Measurements from ENCODE around the gene MEPCE.
A peak's percentile ranks its signal among the peaks of the same experiment; 100 is the strongest.

Gene MEPCE

DNA sequence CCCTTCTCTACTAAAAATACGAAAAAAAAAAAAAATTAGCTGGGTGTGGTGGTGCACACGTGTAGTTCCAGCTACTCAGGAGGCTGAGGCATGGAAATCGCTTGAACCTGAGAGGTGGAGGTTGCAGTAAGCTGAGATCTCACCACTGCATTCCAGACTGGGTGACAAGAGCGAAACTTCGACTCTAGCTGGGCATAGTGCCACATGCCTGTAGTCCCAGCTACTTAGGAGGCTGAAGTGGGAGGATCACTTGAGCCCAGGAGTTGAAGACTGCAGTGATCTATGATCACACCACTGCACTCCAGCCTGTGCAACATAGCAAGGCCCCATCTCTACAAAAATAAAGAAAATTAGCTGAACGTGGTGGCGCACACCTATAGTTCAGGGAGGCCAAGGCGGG is 35.7 kb downstream of the MEPCE start:
- no peak for DNase-seq

DNA sequence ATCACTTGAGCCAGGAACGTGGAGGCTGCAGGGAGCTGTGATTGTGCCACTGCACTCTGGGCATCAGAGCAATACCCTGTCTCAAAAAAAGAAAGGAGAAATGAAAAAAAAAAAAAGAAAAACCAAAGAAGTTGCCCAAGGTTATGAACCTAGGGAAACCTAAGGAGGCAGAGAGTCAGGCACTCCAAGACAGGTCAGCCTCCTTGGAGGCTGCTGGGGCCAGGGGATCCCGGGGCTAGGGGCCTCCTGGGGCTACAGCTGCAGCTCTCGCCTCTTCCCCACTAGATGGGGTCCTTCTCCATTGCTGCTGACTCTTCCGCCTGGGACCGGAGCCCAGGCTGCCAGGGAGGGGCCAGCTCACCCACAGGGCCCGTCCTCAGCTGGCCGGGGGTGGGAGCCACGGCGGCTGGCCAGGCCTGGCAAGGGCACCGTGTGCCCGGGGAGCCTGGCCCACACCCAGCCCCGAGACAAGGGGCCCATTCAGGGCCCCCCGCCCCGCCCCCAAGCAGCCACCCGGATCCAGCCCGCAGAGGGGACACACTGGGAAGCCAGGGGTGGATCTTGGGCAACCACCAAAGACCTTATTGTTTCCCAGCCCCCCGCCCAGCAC is 36.2 kb downstream of the MEPCE start:
- DNase-seq: no peak

DNA sequence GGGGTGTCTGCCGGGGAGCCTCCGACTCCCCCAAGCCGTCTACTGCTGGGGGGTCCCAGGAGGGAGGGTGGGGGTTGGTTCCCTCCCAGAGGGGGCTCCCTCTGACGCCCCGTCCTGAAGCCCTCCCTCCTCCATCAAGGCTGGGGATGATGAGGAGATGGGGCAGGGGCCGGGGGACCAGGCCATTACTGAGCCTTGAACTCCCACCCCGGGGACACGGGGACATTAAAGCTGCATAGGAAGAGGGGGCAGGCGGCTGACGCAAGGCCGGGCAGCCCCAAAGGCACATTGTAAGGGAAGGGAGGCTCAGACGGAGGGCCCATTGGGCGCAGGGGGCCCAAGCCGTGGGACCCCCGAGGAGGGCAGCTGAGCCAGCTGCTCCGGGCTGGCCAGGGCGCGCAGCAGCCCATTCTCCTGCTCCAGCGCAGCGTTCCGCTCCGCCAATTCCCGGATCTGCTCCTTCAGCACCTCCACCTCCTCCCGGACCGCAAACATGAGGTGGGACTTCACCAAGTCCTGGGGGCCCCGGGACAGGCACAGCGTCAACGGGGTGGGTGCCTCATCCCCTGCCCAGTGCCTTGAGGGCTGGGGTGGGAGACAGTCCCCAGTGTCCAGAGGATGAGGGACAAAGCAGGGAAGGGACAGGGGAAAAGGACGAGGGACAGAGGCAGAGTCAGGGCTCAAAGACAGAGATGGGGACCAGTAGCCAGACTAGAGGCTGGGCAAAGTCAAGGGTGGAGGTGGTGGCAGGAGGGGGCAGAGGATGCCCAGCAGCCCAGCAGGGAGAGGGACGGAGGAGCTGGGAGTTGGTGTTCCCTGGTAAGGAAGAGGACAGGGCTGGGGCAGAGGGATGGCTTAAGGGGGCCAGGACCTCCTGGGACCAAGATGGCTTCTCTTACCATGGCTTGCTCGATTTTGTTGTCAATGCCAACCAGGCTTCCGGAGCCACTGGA is 37.3 kb downstream of the MEPCE start:
- DNase-seq: no peak

DNA sequence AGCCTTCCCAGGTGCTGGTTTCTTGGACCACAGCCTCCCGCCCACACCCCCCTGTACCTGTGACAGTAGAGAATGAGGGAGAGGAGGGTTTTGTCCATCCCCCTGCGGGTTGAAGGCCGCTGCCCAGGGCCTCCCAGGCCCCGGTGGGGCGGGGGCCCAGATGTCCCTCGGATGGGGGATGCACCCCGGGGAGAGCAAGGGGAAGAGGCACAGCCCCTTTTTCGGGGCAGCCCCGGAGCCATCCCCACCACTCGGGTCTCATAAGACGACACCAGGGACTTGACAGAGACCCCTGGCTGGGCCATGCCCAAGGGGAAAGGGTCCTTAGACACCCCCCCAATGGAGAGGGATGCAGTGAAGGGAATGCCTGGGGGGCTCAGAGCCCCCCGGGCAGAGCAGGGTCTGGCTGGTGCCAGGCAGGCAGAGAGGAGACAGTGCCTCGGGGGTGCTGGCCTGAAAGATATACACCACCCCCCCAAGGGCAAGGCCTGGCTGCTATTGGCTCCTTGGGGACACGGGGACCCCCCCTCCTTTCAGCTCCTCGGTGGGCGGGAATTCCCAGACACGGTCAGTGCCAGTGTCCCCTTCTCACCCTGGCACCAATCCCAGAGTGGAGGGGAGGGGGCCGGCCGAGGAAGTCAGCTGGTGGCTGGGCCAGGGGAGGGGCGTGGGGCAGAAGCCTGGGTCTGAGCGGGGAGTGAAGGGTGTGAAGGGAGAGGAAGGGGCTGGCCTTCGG is 38.2 kb downstream of the MEPCE start:
- DNase-seq: no peak

DNA sequence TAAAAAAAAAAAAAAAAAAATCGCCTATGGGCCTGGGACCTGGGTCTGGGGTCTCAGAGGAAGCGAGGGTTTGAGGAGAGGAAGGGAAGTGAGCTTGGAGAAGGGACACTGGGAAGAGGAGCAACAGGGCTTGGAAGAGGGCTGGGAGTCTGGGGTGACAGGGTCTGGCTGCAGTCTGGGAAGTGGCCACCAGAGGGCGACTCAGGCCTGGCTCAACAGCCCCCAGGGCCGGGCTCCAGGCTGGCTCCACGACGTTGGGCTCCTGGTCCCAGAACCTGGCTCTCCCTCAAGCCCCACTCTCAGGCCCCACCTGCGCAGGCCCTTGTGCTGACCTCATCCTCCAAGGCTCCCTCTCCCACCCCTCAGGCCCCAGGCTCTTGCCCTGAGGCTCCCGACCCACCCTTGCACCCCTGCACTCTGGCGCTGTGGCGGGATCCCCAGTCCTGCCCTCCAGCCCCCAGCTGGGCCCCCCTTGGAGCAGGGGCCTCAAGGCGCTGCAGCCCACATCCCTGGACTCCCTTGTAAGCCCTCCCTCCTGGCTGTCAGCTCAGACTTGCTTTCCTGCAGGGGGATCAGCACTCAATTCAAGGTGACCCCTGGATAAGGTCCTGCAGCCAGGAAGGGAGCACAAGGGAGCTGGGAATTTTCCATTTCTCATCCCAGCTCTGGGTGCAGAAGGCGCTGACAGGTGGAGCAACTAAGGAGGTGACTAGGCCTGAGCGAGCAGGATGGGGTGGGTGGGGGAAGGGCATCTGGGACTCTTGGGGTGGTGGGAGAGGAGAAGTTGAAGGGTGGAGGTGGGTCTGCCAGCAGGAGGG is 39.8 kb downstream of the MEPCE start:
- DNase-seq: peak; percentile 86

DNA sequence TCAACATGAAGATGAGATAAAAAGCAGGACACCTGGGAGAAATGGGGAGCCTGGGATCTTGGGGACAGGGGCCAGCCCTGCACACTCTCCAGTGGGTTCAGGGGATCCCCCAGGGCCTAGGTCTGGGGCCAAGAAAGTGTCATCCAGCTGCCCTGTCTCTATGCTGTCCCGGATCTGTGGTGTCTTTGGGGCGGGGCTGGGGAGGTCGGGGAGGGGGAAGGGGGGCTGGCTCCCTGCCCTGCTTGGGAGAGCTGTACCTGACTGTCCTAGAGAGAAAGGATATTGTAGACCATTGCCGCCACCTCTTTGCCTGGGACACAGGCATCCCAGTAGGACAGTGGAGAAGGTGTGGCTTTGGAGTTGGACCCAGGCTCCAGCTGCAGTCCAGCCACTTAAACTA is 41.4 kb downstream of the MEPCE start:
- DNase-seq: no peak

DNA sequence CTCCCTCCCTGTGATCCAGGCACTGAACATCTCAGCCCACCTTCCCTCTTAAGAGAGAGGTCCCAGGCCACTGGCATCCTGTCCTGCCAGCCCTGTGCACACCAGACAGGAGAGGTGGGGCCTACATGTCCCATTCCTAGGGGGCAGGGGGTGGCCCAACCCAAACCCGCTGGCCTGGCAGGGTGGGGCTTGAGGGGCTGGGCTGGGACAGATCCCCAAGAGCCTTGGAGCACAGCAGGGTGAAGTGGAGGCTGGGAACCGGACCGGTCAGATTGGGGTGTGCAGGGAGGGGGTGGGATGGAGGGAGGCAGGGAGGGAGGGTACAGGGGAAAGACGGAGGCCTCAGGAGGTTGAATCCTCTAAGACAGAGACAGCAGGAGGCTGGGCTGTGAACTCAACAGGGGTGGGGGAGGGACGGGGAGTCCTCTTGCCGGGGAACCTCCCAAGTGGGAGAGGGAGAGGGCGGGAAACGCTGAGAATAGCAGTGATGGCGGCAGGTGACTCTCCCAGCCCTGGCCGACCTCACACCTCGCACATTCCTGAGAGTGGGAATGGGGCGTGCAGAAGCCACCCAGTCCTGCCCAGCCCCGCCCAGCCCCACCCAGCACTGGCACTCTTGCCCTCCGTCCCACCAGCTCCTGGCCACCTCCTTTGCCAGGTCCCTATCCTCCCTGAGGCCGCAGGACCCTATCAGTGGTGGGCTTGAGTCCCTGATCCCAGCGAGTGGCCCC is 42.7 kb downstream of the MEPCE start:
- DNase-seq: no peak

DNA sequence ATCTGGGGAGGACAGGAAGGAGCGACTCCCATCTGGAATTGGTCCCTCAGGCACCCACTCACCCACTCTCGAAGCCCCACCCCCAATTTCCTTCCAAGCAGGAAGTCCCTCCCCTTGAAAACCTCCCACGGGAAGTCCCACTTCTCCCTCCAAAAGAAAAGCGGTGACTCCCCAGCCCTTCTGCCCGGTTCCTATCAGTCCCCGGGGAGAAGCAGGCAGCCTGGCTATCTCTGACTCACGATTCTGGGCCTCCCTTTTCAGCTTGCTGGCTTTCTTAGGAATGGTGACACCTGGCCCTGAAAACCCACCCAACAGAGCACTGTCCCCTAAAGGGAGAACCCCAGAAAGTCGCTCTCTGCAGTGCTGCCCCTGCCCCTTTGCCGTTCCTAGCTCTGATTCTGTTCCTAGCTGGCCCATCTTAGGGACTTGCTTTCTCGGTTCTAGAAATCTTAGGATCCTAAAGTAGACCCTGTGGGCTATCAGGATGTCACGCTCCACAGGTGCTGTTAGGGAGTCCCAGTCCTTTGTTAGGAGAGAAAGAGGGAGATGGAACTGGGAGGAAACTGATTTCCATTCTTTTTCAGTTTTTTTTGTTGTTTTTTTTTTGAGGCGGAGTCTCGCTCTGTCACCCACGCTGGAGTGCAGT is 43.3 kb downstream of the MEPCE start:
- DNase-seq: no peak

DNA sequence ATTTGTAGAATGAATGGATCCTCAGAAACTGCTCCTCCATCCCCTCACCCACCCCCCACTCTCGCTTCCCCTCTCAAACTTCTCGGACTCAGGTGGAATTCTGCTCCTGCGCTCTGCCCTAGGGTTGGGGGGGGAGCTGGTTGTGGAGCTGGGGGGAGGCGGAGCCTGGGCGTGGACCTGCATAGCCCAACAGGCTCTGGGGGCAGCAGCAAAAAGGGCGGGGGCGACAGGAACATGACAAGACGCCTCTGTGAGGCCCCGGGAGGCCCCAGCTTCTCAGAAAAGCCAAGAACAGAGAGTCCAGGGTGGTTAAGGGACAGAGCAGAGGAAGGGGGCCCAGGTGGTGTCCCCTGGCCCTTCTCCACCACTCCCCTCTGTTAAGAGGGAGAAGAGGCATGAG is 45.9 kb downstream of the MEPCE start:
- DNase-seq: peak; percentile 21

DNA sequence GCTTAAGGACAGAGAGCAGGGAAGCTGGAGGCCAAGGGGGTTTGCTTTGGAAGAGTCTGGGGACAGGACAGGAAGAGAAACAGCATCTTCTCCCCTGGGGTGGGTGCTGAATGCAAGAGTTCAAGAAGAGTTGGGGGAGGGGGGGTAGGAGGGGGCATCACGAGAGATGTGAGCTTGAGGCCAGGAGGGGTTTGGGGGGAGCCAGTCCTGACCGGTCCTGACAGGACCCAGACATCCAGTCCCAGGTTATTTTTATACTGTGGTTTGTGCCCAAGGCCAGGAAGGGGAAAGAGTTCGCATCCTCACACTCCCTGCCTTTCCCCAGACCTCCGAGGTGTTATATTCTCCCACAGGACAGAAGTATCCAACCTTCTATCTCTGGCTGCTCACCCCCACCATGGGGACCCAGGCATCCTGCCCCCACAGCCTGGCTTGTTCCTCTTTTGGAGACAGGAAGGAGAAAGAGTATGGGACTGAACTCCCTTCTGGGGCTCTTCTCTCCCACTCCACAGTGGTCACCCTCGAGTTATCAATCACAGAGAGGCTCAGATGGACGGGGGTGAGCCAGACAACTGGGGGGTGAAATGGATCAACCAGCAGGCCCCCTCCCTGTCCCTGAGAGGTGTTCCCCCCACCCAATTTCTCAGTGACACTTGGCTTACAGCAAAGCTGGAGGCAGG is 46.6 kb downstream of the MEPCE start:
- DNase-seq: no peak

DNA sequence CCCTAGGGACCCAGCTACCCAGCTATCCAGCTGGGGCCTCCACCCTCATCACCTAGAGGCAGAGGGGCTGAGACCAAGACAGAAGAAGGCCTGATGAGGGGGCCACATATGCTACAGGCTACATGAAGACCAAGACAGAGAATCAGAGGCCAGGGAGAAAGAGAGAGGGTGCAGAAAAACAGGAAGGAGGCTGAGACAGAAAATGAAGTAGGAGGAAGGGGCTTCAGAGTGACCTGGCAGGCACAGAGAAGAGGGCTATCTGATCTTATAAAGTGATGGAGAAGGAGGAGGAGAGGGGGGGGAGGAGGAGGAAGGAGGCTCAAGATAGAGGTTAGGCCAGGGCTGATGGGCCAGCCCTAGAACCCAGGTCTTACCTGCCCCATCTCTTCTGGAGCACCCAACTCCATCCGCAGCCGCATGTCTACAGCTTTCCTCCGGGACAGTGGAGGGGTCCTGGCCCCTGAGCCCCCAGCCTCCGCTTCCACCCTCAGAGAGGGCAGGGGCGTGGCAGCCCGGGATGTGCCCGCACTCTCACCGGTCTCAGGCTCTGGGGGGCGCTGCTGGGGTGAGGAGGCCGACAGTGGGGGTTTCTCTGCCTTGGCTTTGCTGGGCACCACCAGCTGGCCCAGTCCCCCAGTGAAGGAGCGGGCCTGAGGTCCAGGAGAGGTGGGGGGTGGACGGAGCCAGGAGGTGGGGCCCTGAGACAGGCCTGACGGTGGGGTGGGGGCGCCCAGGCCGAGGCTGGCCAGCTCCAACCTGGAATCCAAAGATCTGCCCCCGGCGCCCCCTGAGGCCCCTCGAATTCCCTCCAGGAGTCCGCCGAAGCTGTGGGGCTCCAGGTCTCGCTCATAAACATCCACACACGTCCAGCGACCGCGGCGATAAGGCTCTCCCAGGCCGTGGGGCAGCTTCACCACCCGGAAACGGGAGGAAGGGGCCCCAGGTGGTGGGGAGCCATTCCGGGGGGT is 47.6 kb downstream of the MEPCE start:
- DNase-seq: peak; percentile 52

DNA sequence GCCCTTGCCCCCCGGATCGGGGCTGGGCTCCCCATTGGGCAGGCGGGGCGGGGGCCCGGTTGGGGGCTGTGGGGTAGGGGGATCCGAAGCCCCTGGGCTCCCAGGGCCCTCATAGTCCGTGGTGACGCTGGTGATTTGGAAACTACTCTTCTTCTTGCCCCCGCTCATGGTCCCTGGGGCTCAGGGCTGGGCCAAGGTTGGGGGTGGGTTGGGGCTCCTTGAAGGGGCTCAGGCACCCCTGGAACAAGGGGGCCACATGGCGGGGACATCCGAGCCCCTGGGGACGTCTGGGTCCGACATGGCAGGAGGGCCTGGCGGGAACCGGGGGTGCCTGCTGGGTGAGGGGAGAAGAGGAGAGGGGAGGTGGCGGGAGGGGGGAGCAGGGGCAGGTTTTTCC is 48.2 kb downstream of the MEPCE start:
- DNase-seq: no peak

DNA sequence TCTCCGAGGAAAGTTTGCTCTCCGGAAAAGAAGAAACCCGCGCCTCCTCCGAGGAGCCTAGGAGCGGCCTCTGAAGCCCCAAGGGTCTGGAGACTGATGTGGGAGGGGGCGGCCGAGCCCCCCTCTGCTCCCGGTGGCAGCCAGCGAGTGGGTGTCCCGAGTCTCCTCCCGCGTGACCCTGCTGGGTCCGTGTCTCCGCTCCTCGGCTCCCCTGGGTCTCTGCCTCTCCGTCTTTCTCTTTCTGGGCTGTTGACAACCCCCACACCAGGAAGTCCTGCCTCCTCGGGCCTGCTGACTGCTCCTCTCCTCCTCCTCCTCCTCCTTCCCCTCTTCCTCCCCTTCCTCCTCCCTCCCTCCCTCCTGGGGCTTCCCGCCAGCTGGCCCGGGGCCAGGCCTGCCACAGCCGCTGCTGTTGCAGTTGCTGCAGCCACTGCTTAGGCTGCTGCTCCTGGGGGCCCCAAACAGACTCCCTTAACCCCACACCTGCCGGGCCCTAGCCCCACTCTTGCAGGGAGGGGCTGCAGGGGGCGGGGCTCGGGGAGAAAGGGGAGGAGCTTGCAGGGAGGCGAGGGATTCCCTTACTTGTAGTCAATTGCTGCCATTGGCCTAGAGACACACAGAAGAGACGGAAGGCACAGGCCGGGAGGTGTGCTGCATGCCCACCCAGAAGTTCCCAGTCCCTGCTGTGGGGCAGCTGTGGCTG is 49.5 kb downstream of the MEPCE start, which contains the start of gene TSC22D4:
TSS of gene TSC22D4 (minus strand) at position 257 of the 703 bp plus-strand sequence. CDS start 1,176 bp downstream, outside the sequence.
- DNase-seq: peak; percentile 89

DNA sequence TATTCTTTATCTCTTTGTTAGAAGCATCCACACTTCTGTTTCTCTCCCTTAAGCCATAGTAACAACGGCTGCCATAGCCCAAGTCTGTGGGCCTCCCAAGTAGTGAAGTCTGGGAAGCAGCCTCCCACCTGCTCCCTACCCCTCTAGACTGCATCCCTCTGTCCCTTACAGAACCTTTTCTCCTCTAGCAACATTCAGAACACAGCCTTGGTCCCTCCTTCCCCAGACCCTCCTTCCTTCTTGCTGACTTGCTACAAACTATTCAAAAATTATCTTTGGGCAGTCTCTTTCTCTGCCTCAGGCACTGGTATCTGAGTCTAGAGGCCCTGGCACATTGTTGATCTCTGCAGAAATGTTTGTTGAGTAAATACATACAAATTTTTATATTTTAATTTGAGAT is 51.8 kb downstream of the MEPCE start:
- DNase-seq: no peak

DNA sequence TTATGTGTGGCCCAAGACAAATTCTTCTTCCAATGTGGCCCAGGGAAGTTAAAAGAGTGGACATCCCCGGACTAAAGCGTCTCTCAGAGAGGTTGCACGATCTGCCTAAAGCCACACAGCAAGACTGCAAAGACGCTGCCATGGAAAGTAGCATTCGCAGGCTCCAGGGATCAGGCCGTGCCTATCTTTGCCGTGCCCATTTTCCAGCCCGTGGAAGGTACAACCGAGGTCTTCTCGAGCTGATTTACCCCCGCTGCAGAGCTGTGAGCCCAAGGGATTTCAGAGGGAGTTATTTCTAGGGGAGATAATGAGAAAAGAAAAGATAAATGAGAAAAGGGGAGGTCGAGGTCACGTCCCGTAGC is 53.1 kb downstream of the MEPCE start:
- DNase-seq: no peak

DNA sequence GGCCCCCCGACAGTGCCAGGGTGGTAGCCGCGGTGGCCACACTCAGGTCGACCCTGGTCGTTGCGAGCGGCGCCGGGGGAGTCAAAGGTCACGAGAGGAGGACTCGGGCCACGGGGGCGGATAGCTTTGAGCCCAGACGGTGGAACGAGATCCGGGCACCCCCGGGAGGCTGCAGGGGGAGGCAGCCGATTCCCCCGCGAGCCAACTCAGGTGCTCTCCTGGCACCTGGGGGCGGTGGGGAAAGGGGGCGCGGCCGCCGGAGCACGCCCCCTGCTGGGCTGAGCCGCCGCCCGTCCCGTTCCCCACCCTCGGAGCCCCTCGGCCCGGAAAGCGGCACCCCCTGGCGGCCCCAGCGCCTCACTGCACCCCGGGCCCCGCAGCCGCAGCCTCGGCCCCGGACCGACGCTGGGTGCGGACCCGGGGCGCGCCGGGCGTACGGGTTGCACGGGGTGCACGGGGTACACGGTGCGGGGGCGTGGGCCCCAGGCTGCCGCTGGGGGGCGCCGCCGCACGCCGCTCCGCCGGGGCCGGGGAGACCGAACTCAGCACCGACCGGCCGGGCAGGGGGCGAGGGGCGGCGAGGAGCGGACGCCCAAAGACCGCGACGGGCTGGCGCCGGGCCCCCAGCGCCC is 53.6 kb downstream of the MEPCE start:
- peak; percentile 84 for DNase-seq

All from activated naive CD4-positive, alpha-beta T cell treated with Interleukin-2 at 50 U/mL for 16 hours (primary cell).